GM12878 (cell line): ENCODE measurements around the gene CLDN9. TPM values are rescaled to one million over a fixed set of nuclear protein-coding genes. Genes with fewer than 3 reads are reported as not detected.

Source experiments
- ATAC-seq: fragments of 200-7000 bp; cut with Tn5 transposase; 3 replicates; pipeline ENCODE4 v1.9.1; 2020; ENCODE audit warnings: mild to moderate bottlenecking, moderate library complexity
- BruUV-seq: library from RNA; stranded (reverse); fragments of 400-500 nt; replicated peaks from 2 replicates; lab custom pipeline; 2021; lab: Mats Ljungman, UMichigan
- CTCF ChIA-PET: fragments of 300-600 bp; sonication (Branson Sonifier 250); formaldehyde crosslinking; extraction: SDS; loops from one replicate; lab custom pipeline; 2021; ENCODE audit warnings: inconsistent platforms; lab: Yijun Ruan, JAX
- POLR2A ChIA-PET: fragments of 350-600 bp; formaldehyde crosslinking; extraction: SDS; loops from one replicate; lab custom pipeline; 2021; ENCODE audit warnings: inconsistent platforms; lab: Charles Lee
- RAD21 ChIA-PET: fragments of 300-600 bp; sonication (Branson Sonifier 250); formaldehyde crosslinking; loops from one replicate; lab custom pipeline; 2023; ENCODE audit warnings: antibody characterized with exemption; ENCODE audit not compliant: unreplicated experiment; lab: Charles Lee
- SMC1A ChIA-PET: fragments of 300-600 bp; sonication (Branson Sonifier 250); formaldehyde crosslinking; loops from one replicate; lab custom pipeline; 2023; ENCODE audit not compliant: unreplicated experiment, uncharacterized antibody; lab: Charles Lee
- DNase-seq: peaks from one replicate; pipeline ENCODE4 v3.0.0-alpha.2; 2011; ENCODE audit warnings: low read depth, low spot score
- FAIRE-seq: peaks from 3 replicates; lab custom pipeline; 2011; peaks lifted over from hg19 to GRCh38; lab: Jason Lieb, UNC
- H2AFZ ChIP-seq: 2 replicates; pipeline ENCODE4 v1.6.0; 2011; ENCODE audit warnings: low read depth, low read length, control low read depth; ENCODE audit not compliant: control insufficient read depth
- H3K27ac ChIP-seq: 2 replicates; pipeline ENCODE4 v1.5.1; 2011; ENCODE audit warnings: control low read depth; ENCODE audit not compliant: control insufficient read depth, insufficient read depth
- H3K27me3 ChIP-seq, 2 experiments: replicated peaks in 1 of 2; 2 replicates each; pipeline versions ENCODE4 v1.6.0 to v1.6.1; 2011; ENCODE audit warnings: low read length in 1 of 2; ENCODE audit not compliant: control insufficient read depth in 2 of 2, insufficient read depth in 2 of 2
- H3K36me3 ChIP-seq, 2 experiments: 2 replicates each; pipeline ENCODE4 v1.5.1; 2011; ENCODE audit warnings: low read length in 1 of 2; ENCODE audit not compliant: control insufficient read depth in 2 of 2, insufficient read depth in 2 of 2
- H3K4me1 ChIP-seq: 2 replicates; pipeline ENCODE4 v1.6.1; 2011; ENCODE audit warnings: mild to moderate bottlenecking, low read length, moderate library complexity, mixed read lengths; ENCODE audit not compliant: control insufficient read depth, insufficient read depth
- H3K4me2 ChIP-seq: 2 replicates; pipeline ENCODE4 v1.6.0; 2011; ENCODE audit warnings: control low read depth; ENCODE audit not compliant: control insufficient read depth, insufficient read depth
- H3K4me3 ChIP-seq: fragments of 200-600 bp; sonication (generic); 2 replicates; pipeline ENCODE4 v1.5.1; 2016
- H3K79me2 ChIP-seq: 2 replicates; pipeline ENCODE4 v1.6.0; 2011; ENCODE audit warnings: low read length; ENCODE audit not compliant: control insufficient read depth, insufficient read depth
- H3K9ac ChIP-seq: 2 replicates; pipeline ENCODE4 v1.8.0; 2011; ENCODE audit warnings: low read length, control low read depth, mixed read lengths; ENCODE audit not compliant: control insufficient read depth, insufficient read depth
- H3K9me3 ChIP-seq: replicated peaks from 3 replicates; pipeline ENCODE4 v1.5.1; 2011; ENCODE audit warnings: mild to moderate bottlenecking, low read length; ENCODE audit not compliant: control insufficient read depth, insufficient read depth
- H4K20me1 ChIP-seq: 2 replicates; pipeline ENCODE4 v1.6.0; 2011; ENCODE audit not compliant: control insufficient read depth, insufficient read depth
- EP300 ChIP-seq, 2 experiments: fragments of 150-350 bp in 1 of 2; IDR thresholded peaks; 2 replicates each; pipeline ENCODE4 v1.6.1; 2011 to 2012; ENCODE audit warnings: low read depth in 2 of 2, low read length in 2 of 2, borderline replicate concordance in 1 of 2, improper control_type of control experiment in 1 of 2, inconsistent platforms in 1 of 2; ENCODE audit not compliant: control insufficient read depth in 1 of 2
- FOXK2 ChIP-seq: fragments of 450-650 bp; IDR thresholded peaks from 2 replicates; pipeline ENCODE4 v1.6.1; 2017; ENCODE audit warnings: mild to moderate bottlenecking, moderate library complexity
- HDAC6 ChIP-seq: fragments of 200-600 bp; sonication (generic); IDR thresholded peaks from one replicate; pipeline ENCODE4 v1.8.0; 2017; ENCODE audit warnings: antibody characterized with exemption; ENCODE audit not compliant: unreplicated experiment
- KAT2A ChIP-seq: conservative IDR thresholded peaks from 2 replicates; pipeline ENCODE4 v1.6.1; 2011; ENCODE audit warnings: low read depth, low read length; ENCODE audit not compliant: control insufficient read depth
- NBN ChIP-seq: fragments of 450-650 bp; IDR thresholded peaks from 2 replicates; pipeline ENCODE4 v1.6.1; 2016
- NFXL1 ChIP-seq: fragments of 450-650 bp; IDR thresholded peaks from 2 replicates; pipeline ENCODE4 v1.6.1; 2017; ENCODE audit warnings: antibody characterized with exemption, mild to moderate bottlenecking, borderline replicate concordance
- WGBS: methylation state at CpG from one replicate; pipeline ENCODE4 v1.1.6; 2016; ENCODE audit warnings: low lambda C conversion rate; ENCODE audit not compliant: insufficient replicate concordance, insufficient coverage; ENCODE audit errors: missing lambda C conversion rate; 5-methylcytosine and 5-hydroxymethylcytosine counted together
- in situ Hi-C: fragments of 300-500 bp; cut with MboI; formaldehyde crosslinking; loops from 9 replicates; pipeline ENCODE4 v1.14.3; 2018; ENCODE audit warnings: mixed read lengths
- intact Hi-C: fragments of 100-400 bp; cut with micrococcal nuclease; formaldehyde crosslinking; loops from one replicate; pipeline ENCODE4 v1.14.2; 2022; ENCODE audit not compliant: unreplicated experiment
- polyA plus RNA-seq, 11 experiments: library from polyadenylated mRNA; depleted of rRNA in 4 of 11; unstranded in 6 of 11; stranded (reverse) in 5 of 11; fragments of >200 nt; fragmentation: Nextera tagmentation in 4 of 11; fragmentation: Illumina TruSeq in 1 of 11; extraction: Ambion mirVana in 4 of 11; extraction: Trizol in 1 of 11; gene quantifications; 1 replicate in 1 of 11; 2 replicates in 10 of 11; pipeline versions ENCODE4 v1.2.1 to v1.2.3, GENCODE V29; 2011 to 2016; ENCODE audit warnings: inconsistent platforms in 2 of 11, missing spikeins in 2 of 11, low read depth in 1 of 11
- total RNA-seq, 4 experiments: library from RNA; depleted of rRNA in 3 of 4; stranded (reverse); fragments of >200 nt in 3 of 4; fragmentation: Illumina TruSeq in 1 of 4; extraction: Trizol in 1 of 4; gene quantifications; 2 replicates each; pipeline versions ENCODE4 v1.2.1 to v1.2.3, GENCODE V29; 2013 to 2021
- TF ChIP-seq, protein P1 (sequence below): fragments of 450-650 bp; IDR thresholded peaks from 2 replicates; pipeline ENCODE4 v1.6.1; 2014; ENCODE audit warnings: mild to moderate bottlenecking
- TF ChIP-seq, protein P2 (sequence below): fragments of 150-350 bp; IDR thresholded peaks from 2 replicates; pipeline ENCODE4 v1.6.1; 2014; ENCODE audit warnings: mild to moderate bottlenecking, low read depth, low read length
- TF ChIP-seq, protein P3 (sequence below): fragments of 450-650 bp; IDR thresholded peaks from 2 replicates; pipeline ENCODE4 v1.6.1; 2017; ENCODE audit warnings: mild to moderate bottlenecking, moderate library complexity

CLDN9 gene
- total and polyA plus RNA-seq, 10 of the 15 experiments (the other 5 are each of a cell fraction or from before 2014, with no cell fraction given) = not detected

DNA sequence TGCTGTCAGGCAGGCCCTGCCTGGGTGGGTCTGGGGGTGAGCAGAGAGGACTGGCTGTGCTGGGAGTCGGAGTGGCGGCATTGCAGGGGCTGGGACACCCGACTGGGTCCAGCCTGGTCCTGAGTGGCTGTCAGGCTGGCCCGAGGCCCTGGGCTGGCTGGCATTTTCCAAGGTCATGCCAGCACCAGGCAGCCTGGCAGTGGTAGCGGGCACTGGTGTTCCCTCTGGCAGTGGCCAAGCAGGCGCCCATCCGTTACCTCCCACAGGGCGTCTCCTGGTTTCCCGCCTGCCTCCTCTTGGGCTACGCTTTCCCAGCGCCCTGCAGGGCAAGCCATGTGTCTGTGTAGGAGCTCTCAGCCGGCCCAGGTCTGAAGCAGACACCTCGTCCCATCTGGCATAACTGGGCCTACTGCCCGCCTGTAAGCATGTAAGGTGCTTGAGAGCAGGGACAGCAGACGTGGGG is 26.8 kb upstream of the CLDN9 start:
- in situ Hi-C loops (no loop called here), intact Hi-C loops (no loop called here)
- Histone ChIP-seq H3K79me2 (no peaks in the 10 kb centered on the region), H3K9ac (no peak overlapping the region), H4K20me1 (no peaks in the 10 kb centered on the region), H2AFZ (no peak overlapping the region), H3K4me3 (no peak overlapping the region), H3K36me3 (no peaks in the 10 kb centered on the region), H3K27me3 (peaks cover 2 to 4% of the 10 kb centered on the region in 2 experiments; a peak in 1 of 4 replicates), H3K4me2 (no peak overlapping the region), H3K4me1 (no peaks in the 10 kb centered on the region), H3K9me3 (no peaks in the 10 kb centered on the region), H3K27ac (no peak overlapping the region)
- no peak for TF ChIP-seq FOXK2
- no peak for TF ChIP-seq NBN
- no peak for TF ChIP-seq HDAC6
- TF ChIP-seq, protein P1, sequence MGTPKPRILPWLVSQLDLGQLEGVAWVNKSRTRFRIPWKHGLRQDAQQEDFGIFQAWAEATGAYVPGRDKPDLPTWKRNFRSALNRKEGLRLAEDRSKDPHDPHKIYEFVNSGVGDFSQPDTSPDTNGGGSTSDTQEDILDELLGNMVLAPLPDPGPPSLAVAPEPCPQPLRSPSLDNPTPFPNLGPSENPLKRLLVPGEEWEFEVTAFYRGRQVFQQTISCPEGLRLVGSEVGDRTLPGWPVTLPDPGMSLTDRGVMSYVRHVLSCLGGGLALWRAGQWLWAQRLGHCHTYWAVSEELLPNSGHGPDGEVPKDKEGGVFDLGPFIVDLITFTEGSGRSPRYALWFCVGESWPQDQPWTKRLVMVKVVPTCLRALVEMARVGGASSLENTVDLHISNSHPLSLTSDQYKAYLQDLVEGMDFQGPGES = no peak
- TF ChIP-seq NFXL1 = no peak
- no peak for TF ChIP-seq KAT2A
- TF ChIP-seq, protein P2, sequence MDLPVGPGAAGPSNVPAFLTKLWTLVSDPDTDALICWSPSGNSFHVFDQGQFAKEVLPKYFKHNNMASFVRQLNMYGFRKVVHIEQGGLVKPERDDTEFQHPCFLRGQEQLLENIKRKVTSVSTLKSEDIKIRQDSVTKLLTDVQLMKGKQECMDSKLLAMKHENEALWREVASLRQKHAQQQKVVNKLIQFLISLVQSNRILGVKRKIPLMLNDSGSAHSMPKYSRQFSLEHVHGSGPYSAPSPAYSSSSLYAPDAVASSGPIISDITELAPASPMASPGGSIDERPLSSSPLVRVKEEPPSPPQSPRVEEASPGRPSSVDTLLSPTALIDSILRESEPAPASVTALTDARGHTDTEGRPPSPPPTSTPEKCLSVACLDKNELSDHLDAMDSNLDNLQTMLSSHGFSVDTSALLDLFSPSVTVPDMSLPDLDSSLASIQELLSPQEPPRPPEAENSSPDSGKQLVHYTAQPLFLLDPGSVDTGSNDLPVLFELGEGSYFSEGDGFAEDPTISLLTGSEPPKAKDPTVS = no peak
- TF ChIP-seq, protein P3, sequence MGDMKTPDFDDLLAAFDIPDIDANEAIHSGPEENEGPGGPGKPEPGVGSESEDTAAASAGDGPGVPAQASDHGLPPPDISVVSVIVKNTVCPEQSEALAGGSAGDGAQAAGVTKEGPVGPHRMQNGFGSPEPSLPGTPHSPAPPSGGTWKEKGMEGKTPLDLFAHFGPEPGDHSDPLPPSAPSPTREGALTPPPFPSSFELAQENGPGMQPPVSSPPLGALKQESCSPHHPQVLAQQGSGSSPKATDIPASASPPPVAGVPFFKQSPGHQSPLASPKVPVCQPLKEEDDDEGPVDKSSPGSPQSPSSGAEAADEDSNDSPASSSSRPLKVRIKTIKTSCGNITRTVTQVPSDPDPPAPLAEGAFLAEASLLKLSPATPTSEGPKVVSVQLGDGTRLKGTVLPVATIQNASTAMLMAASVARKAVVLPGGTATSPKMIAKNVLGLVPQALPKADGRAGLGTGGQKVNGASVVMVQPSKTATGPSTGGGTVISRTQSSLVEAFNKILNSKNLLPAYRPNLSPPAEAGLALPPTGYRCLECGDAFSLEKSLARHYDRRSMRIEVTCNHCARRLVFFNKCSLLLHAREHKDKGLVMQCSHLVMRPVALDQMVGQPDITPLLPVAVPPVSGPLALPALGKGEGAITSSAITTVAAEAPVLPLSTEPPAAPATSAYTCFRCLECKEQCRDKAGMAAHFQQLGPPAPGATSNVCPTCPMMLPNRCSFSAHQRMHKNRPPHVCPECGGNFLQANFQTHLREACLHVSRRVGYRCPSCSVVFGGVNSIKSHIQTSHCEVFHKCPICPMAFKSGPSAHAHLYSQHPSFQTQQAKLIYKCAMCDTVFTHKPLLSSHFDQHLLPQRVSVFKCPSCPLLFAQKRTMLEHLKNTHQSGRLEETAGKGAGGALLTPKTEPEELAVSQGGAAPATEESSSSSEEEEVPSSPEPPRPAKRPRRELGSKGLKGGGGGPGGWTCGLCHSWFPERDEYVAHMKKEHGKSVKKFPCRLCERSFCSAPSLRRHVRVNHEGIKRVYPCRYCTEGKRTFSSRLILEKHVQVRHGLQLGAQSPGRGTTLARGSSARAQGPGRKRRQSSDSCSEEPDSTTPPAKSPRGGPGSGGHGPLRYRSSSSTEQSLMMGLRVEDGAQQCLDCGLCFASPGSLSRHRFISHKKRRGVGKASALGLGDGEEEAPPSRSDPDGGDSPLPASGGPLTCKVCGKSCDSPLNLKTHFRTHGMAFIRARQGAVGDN = no peak
- TF ChIP-seq EP300 (IDR thresholded peaks at IDR 0.05; ENCODE audit: borderline replicate concordance in 1 of 2, control insufficient read depth in 1 of 2, low read depth in 2 of 2, low read length in 2 of 2) = no peak
- ChIA-PET POLR2A (no interaction called here), SMC1A (interaction anchor here (0.7 kb wide), 1 partner anchor 55 kb away, joined by 3 read pairs; no protein-coding TSS in a partner anchor), CTCF (interaction anchor here (1.0 kb wide), 1 partner anchor 59 kb away, joined by 3 read pairs; no protein-coding TSS in a partner anchor), RAD21 (no interaction called here)
- FAIRE-seq (no peak), DNase-seq (no peak), ATAC-seq (no peak)
- 30% methylated on average over 14 of the region's 15 CpGs for WGBS
- no TSS peak for BruUV-seq
